HCT116 (cell line): ENCODE data around the gene ABHD16B.

Experiments
- ATF3 ChIP-seq: IDR thresholded peaks from 2 replicates; pipeline ENCODE4 v1.6.1; 2012
- CEBPB ChIP-seq: IDR thresholded peaks from 2 replicates; pipeline ENCODE4 v1.6.1; 2012; ENCODE audit warnings: low read depth
- CTCF ChIP-seq, 3 experiments: fragments of 200-600 bp in 1 of 3; sonication (generic) in 1 of 3; IDR thresholded peaks in 2 of 3; conservative IDR thresholded peaks in 1 of 3; 2 replicates each; pipeline ENCODE4 v1.5.1; 2012 to 2017; ENCODE audit warnings: low read depth in 2 of 3, low read length in 2 of 3, antibody characterized with exemption in 1 of 3, borderline replicate concordance in 1 of 3, control low read depth in 1 of 3, mild to moderate bottlenecking in 1 of 3, mixed read lengths in 1 of 3, mixed run types in 1 of 3, moderate library complexity in 1 of 3; ENCODE audit not compliant: insufficient read depth in 1 of 3
- EZH2 ChIP-seq: fragments of 200-600 bp; sonication (generic); IDR thresholded peaks from 2 replicates; pipeline ENCODE4 v1.6.1; 2017; ENCODE audit warnings: antibody characterized with exemption, mixed run types
- EZH2phosphoT487 ChIP-seq: fragments of 200-600 bp; IDR thresholded peaks from 2 replicates; pipeline ENCODE4 v1.6.1; 2018; ENCODE audit warnings: antibody characterized with exemption, borderline replicate concordance
- FOSL1 ChIP-seq: IDR thresholded peaks from 2 replicates; pipeline ENCODE4 v1.6.1; 2012; ENCODE audit warnings: low read depth
- JUND ChIP-seq: IDR thresholded peaks from 2 replicates; pipeline ENCODE4 v1.6.1; 2012
- POLR2A ChIP-seq: IDR thresholded peaks from 2 replicates; pipeline ENCODE4 v1.7.0; 2011; ENCODE audit warnings: borderline replicate concordance; ENCODE audit not compliant: insufficient read depth, insufficient read length; ENCODE audit errors: extremely low read depth
- POLR2AphosphoS5 ChIP-seq: IDR thresholded peaks from 2 replicates; pipeline ENCODE4 v1.6.1; 2011; ENCODE audit warnings: mild to moderate bottlenecking, low read depth, low read length, moderate library complexity
- RAD21 ChIP-seq: IDR thresholded peaks from 2 replicates; pipeline ENCODE4 v1.6.1; 2012; ENCODE audit warnings: low read depth, mild to moderate bottlenecking
- SP1 ChIP-seq: IDR thresholded peaks from 2 replicates; pipeline ENCODE4 v1.6.1; 2012; ENCODE audit warnings: low read depth
- ZBTB33 ChIP-seq: IDR thresholded peaks from 2 replicates; pipeline ENCODE4 v1.6.1; 2011; ENCODE audit warnings: mild to moderate bottlenecking, low read length, moderate library complexity; ENCODE audit not compliant: insufficient replicate concordance; ENCODE audit errors: extremely low read depth
- ZFX ChIP-seq: fragments of 450-650 bp; IDR thresholded peaks from 2 replicates; pipeline ENCODE4 v1.6.1; 2017

GRCh38 chr20:63877755-63878470 lies 16.6 kb downstream of the ABHD16B start:
- TF ChIP-seq CTCF (IDR thresholded peaks at IDR 0.05 in 2 of 3, conservative IDR thresholded peaks at IDR 0.05 in 1 of 3; ENCODE audit: borderline replicate concordance in 1 of 3, insufficient read depth in 1 of 3, low read depth in 2 of 3, low read length in 2 of 3) (no peak), EZH2 (no peak), SP1 (no peak), EZH2phosphoT487 (no peak), ZBTB33 (no peak), ATF3 (no peak), FOSL1 (no peak), POLR2A (no peak), JUND (no peak), CEBPB (no peak), RAD21 (no peak), POLR2AphosphoS5 (no peak), ZFX (no peak)
